ENCODE measurements around the gene CENPK.
"Not testable (repeated sequence)": the region's sequence is repeated elsewhere in the genome, so short reads cannot be mapped to it uniquely, and the experiment has no call there.

CENPK gene

GRCh38 chr5:65489119-65489518 lies 73.8 kb downstream of the CENPK start:
- no peak for DNase-seq

GRCh38 chr5:65488038-65488687 lies 74.8 kb downstream of the CENPK start:
- DNase-seq, result not testable (repeated sequence)

GRCh38 chr5:65486803-65487202 lies 76.2 kb downstream of the CENPK start:
- DNase-seq, result not testable (repeated sequence)

- no peak for DNase-seq
Observed at GRCh38 chr5:65485405-65485804, 77.6 kb downstream of the CENPK start.

- no peak for DNase-seq
Observed at GRCh38 chr5:65483546-65484346, 79.2 kb downstream of the CENPK start.

- no peak for DNase-seq
Observed at GRCh38 chr5:65482736-65483545, 80.0 kb downstream of the CENPK start.

GRCh38 chr5:65482296-65482735 lies 80.7 kb downstream of the CENPK start:
- no peak for DNase-seq

- peak; percentile 86 for DNase-seq
Observed at GRCh38 chr5:65481635-65482295, 81.2 kb downstream of the CENPK start, which contains the start of gene ADAMTS6. ADAMTS6 (minus strand) TSS chr5:65481920; CDS start chr5:65473673, 8,247 bp downstream.

GRCh38 chr5:65481171-65481581 lies 81.8 kb downstream of the CENPK start:
- DNase-seq, result no peak

- peak; percentile 43 for DNase-seq
Observed at GRCh38 chr5:65480306-65480865, 82.6 kb downstream of the CENPK start.

- DNase-seq, result no peak
Observed at GRCh38 chr5:65479527-65479926, 83.4 kb downstream of the CENPK start.

- no peak for DNase-seq
Observed at GRCh38 chr5:65478336-65478735, 84.6 kb downstream of the CENPK start.

GRCh38 chr5:65475895-65476294 lies 87.1 kb downstream of the CENPK start:
- DNase-seq, result no peak

- DNase-seq, result no peak
Observed at GRCh38 chr5:65475336-65475735, 87.6 kb downstream of the CENPK start.

- DNase-seq, result no peak
Observed at GRCh38 chr5:65474130-65474711, 88.7 kb downstream of the CENPK start.

GRCh38 chr5:65468633-65469032 lies 94.3 kb downstream of the CENPK start:
- DNase-seq, result no peak

Measured in stimulated activated CD8-positive, alpha-beta memory T cell treated with anti-CD3 and anti-CD28 coated beads, Interleukin-4, amount 100 ng/mL, for 48 hours (primary cell).